ENCODE data around the gene EFTUD2.

The EFTUD2 gene

GRCh38 chr17:44887016-44887415 lies 12.2 kb downstream of the EFTUD2 start:
- no peak for DNase-seq

- DNase-seq = no peak
Measured at GRCh38 chr17:44884941-44885340, 14.3 kb downstream of the EFTUD2 start.

DNA sequence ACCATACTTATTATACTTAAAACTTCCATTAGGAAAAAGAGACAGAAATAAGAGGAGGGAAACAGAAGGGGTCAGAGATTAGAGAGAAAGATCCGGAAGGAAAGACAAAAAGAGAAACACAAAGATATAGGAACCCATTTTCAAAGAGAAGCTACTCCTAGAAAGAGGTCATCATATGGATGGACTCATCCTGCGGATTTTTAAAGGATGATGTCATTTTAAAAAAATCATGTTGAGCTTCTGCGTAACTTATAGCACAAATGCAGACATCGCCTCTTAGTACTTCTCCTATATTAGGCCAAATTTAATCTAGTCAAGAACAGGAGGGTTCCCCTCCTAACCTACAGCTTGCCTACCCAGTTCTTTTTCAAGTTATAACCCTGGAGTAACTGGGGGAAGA lies 18.1 kb downstream of the EFTUD2 start:
- DNase-seq = no peak

DNA sequence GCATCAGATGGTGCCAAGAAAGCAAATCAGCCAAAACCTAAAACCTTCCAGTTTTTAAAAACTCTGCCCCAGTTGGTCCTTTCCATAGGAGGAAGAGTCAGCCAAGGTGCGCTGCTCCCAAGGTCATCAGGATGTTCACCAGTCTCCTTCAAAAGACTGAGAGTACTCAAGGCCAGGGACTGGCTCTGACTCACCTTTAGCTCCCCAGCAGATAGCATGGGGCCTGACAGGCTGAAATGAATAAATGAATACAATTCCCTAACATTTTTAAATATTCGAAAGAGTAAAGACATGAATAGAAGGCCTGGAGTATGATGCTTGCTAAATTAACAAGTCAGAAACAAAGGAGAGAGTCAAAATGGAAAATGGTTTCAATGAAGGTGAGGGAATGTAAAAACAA lies 19.2 kb downstream of the EFTUD2 start:
- DNase-seq = no peak

- DNase-seq = no peak
Measured at GRCh38 chr17:44879376-44879775, 19.9 kb downstream of the EFTUD2 start.

GRCh38 chr17:44878627-44879221 lies 20.5 kb downstream of the EFTUD2 start:
- DNase-seq = peak; percentile 15

DNA sequence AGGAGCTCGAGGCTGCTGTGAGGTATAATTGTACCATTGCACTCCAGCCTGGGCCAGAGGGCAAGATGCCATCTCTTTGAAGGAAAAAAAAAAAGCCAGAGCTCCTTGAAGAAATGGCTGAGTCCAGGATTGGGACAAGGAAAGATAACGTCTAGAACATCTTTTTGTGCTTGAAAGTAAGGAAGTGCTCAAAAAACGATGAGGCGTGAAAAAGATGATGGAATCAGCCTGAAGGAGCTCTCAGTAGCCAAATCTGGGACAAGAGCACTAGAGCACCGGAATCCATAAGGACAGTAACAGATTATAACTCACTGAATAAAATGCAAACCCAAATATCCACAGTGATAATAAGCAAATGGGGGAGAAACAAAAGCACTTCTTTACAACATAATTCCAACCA lies 22.1 kb downstream of the EFTUD2 start:
- no peak for DNase-seq

DNA sequence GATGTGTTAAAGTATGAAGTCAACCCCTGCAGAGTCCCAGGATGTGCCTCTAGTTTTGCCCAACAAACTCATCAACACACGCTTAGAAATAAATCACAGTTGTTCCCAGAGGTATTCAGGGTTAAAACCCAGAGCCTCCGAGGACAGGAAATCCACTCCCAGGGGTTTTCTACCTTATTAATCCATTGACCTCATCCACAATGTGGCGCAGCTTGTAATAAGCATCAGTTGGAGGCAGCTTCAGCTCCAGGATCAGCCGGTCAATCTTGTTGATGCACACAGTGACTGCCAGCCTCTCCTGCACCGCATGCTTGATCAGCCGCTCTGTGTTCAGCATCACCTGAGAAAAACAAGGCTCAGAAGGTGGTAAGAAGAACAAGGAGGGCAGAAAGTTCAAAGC lies 23.5 kb downstream of the EFTUD2 start:
- DNase-seq = no peak

DNA sequence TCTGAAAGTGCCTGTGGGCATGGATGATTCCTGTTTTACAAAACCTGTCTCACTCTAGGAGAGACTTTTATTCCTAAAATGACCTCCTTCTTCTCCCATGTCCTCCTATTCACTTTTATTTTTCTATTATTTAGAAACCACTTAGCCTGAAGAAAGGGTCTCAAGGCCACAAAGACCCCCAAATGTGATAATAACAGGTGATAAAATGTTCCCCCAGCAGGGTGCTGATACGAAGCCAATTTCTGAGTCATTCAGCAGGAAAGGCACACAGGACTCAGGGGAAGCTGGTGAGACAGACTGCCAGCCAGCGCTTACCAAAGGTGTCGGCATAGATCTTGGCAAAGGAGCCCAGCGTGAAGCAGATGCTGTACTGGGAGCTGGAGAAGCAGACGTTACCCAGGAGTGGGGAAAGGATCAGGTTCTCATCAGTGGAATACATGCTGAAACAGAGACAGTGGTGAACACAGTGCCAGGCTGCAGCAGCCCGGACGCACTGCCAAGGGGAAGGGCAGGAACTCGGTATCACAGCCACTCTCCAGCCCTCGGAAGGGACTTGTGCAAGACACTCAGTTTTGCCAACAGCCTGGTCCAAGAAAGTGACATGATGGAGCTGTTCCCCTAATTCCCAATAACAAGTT lies 27.0 kb downstream of the EFTUD2 start:
- DNase-seq = no peak

DNA sequence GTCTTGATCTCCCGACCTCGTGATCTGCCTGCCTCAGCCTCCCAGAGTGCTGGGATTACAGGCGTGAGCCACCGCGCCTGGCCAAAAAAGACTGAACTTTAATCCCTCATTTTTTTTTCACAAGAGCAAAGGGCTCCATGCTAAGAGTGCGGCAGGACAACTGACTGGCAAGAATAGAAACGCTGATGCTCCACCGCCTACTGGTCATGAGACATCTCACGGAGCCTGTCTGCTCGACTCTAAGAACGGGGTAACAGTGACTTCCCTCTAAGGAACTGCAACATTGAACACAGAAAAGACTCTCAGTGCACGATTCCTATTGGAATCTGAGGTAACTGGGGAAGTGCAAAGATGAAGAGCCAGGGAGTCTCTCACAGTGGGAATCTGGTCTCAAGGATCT lies 27.7 kb downstream of the EFTUD2 start:
- no peak for DNase-seq

GRCh38 chr17:44867841-44868240 lies 31.4 kb downstream of the EFTUD2 start:
- no peak for DNase-seq

GRCh38 chr17:44865931-44866330 lies 33.3 kb downstream of the EFTUD2 start:
- DNase-seq = no peak

DNA sequence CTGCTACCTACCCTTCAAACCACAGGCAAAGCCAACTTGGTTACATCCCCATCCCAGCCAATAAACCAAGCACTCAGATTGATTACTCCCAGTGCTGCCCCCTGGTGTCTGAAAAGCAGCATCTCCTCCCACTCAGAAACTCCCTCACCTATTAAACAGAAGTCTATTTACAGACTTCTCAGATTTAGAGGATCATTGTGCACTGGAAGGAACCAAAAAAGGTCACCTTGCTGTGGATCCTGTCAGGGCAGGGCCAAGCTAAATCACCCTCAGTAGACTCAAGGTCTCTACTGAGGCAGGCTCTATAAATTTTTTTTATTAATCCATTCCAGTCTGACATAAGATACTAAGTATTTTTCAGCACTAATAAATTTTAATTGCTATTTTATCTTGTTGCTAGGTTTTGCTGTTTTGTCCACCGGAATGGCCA lies 34.0 kb downstream of the EFTUD2 start:
- peak; percentile 67 for DNase-seq

DNA sequence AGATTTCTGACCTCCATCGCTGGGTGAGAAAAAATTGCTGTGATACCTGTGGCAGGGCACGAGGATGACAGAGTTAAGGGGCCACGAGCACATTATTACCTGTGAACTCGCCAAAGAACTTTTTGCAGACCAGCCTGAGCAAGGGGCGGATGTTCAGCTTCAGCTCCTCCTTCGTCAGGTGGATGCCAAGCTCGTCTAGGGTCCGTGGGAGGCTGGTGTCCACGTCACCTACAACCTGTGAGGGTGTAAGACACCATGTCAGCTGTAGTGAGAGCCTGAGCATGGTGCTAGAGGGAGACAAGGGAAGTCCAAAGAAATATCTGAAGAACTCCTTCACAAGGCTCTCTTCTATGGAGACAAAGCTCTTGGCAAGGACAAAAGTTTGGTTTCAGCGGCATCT lies 34.4 kb downstream of the EFTUD2 start:
- no peak for DNase-seq

- DNase-seq = no peak
Measured at GRCh38 chr17:44863061-44863918, 36.0 kb downstream of the EFTUD2 start.

DNA sequence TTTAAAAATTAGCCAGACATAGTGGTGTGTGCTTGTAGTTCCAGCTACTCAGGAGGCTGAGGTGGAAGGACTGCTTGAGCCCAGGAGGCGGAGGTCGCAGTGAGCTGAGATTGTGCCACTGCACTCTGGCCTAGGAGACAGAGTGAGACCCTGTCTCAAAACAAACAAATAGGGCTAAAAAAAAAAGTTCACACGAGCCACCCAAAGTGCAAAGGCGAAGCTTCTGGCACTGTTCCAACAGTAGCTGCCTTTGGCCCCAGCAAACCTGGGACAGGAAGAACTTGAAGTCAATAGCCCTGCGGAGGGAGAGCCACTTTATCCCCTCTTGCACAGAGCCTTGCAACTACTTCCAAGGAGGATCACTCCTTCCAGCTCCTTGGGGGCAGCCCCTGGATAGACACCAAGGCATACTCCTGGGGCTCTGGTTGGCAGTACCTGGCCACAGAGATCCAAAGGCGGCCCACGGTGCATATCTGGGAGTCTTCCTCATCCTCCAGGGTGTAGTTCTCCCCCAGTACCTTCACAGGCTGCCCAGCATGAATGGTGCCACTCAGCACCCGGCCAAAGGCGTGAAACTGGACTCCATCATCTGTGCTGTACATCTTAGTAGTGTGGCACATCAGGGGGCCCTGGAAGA lies 36.8 kb downstream of the EFTUD2 start:
- no peak for DNase-seq

GRCh38 chr17:44859701-44860100 lies 39.5 kb downstream of the EFTUD2 start:
- no peak for DNase-seq

GRCh38 chr17:44854192-44854591 lies 45.1 kb downstream of the EFTUD2 start:
- no peak for DNase-seq

GRCh38 chr17:44850612-44851011 lies 48.6 kb downstream of the EFTUD2 start:
- DNase-seq = no peak

DNA sequence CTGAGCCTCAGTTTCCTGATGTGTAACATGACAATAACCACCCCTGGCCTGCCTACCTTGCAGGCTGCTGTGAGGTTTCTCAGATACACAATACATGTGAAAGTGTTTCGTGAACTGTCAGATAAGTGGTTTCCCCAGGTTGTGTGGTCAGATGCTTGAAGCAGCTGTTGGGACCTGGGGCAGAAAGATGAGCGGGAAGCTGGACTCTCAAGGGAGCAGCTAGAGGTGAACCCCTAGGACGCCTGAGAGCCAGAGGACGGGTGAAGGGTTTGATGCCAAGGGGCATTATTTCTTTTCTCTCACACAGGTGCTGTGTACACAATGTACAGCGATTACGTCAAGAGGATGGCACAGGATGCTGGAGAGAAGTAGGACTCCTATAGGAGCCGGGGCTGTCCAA lies 49.2 kb downstream of the EFTUD2 start:
- DNase-seq = no peak

DNA sequence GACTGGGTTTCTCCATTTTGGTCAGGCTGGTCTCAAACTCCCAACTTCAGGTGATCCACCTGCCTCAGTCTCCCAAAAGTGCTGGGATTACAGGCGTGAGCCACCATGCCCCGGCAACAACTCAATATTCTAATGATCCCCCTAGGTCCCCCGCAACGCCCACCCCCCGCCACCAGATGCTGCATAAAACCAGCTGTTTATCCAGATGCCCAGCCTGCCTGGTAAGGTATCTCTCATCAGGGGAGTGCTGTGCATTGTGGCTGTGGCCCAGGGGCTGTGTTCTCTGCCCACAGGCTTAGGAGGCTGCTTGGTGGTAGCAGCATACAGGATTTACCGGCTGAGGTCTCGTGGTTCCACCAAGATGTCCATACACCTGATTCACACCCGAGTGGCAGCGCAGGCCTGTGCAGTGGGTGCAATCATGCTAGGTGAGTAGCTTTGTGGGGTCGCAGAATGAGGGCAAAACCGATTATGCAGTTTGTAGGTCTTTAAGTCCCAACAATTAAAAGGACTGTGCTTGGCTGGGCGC lies 50.2 kb downstream of the EFTUD2 start:
- DNase-seq = no peak

DNA sequence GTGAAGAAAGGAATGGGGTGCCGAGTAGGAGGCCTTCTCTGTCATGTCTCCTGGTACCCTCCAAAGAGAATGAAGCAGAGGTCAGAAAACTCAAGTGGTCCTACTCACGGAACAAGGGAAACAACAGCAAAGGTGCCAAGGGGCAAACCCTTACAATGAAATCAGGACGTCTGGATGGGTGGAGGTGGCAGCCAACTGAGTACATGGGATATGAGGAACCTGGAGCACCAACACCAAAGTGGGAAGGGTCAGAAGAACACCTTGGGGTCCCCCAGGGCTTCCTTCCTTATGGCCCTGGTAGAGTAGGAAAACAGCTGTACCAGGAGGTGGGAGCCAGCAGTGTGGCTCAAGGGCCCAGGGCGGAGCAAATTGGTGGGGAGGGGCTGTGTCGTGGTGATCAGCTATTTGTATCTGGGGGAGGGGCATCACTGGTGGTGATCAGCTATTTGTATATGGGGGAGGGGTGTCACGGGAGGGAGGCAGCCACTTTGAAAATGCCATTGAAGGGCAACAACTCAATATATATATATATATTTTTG lies 50.9 kb downstream of the EFTUD2 start:
- DNase-seq = no peak

GRCh38 chr17:44847586-44847985 lies 51.7 kb downstream of the EFTUD2 start, which contains the start of gene HIGD1B:
TSS of gene HIGD1B (plus strand) at chr17:44847883. CDS start at chr17:44848153, 270 bp downstream.
- DNase-seq = no peak

All from activated naive CD4-positive, alpha-beta T cell treated with Interleukin-2 at 50 U/mL for 16 hours (primary cell).